GM18868 (cell line): ENCODE measurements around the gene DAP.
A peak's percentile ranks its signal among the peaks of the same experiment; 100 is the strongest.
"Not testable (repeated sequence)": the region's sequence is repeated elsewhere in the genome, so short reads cannot be mapped to it uniquely, and the experiment has no call there.

Experiments used
- ATAC-seq: cut with Tn5 transposase; IDR thresholded peaks from one replicate; pipeline ENCODE4 v1.9.1; 2021; ENCODE audit warnings: mild to moderate bottlenecking, moderate library complexity; ENCODE audit not compliant: unreplicated experiment

DAP gene

DNA sequence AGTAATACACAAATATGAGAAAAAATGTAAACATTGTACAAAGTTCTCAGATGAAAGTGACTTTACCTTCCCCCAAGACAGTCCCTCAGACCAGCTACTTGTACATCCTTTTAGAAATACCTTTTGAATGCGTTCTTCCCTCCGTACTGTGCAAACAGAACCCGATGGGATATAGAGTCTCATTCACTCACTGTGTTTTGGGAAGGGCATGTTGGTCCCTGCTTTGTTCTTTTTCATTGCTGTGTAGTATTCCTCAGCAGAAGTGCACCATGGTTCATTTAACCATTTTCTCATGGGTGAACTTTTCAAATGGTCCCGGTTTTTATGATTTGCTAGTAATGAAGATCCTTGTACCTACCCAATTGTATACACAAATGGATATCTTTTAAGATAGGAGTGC is 102.8 kb downstream of the DAP start:
- ATAC-seq: no peak

DNA sequence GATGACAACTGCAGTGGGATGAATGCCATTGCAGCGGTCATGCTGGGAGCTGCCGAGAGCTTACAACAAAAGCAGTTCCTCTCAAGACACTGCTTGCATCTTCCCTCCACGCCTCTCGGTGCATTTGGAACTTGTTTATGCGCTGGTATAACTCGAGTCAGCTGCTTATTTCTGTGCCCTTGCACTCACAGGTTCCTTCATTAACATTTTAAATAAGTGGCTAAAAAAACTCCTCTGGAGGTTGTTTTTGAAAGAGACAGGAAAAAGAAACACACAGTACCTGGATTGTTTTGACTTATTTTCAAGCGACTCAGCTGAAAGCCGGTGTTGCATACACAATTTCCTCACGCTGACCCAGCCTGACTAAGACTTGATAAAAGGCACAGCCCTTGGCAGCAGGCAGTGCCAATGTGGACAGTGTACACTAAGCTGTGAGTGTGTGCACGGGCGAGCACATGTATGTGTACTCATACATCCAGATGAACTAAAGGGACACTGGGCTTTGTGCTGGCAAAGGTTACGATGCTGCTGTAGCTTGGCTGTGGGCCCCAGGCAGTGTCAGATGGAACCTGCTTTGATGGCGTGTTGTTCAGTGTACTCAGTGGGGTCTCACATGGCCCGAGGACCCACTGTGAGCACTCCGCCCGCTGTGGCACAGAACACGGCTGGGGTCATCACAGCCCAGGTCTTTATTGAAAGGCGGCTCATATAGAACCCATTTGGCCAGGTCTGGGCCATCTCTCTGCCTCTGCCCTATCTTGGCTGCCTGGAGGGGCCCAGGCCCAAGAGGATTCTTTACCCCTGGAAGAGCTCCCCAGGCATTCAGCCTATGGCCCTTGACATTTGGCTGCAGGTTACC is 104.8 kb downstream of the DAP start:
- ATAC-seq: no peak

DNA sequence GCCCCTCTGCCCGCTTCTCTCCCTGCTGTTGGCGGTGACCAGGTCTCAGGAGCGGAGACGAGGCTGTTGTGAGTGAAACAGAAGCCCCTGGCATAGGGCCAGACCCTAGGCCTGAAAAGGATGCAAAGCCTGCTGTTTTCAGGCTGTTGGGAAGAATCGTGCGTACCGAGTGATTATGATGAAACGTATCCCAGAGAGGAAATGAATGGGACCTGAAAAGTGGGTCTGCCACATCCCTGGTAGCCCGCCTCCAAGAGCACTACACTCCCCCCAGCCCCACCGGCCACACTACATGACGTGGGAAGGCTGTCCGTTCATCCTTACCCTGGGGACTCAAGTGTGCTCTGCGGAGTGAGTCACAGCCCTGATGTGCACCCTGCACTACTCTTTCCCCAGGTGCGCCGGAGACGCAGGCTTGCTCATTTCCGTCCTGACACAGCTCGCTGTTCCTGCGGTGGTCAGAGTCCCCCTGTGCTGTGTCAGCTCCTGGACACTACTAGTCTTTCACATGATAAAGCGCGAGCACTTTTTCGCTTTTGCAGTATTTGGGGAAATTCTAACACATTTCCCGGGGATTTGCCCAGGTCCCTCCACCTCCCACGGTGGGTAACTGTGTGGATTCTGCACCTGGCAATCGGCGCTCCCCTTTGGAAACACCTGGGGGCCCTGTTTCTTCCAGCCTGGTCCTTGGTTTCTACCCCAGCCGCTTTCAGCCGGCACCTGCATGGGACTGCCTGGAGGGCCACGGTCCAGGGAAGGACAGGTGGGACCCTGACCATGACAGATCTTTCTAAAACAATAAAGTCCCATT is 105.7 kb downstream of the DAP start:
- ATAC-seq: no peak

DNA sequence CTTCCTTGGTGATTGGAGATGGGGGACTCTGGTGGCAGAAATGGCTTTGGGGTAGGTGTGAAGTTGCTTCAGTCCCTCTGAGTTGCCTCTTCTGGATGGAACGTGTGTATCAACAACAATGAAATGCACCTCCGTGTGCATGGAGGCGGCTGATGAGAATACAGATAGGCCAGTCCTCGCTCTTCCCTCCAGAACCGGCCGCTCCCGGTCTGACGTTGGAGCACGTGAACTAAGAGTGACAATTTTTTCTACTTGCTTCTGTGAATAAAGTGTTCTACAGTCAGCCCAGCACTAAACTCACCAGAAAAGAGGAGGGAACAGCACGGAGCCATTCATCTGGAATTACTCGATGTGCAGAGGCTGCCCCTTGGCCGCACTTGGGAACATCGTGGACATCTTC is 106.5 kb downstream of the DAP start:
- no peak for ATAC-seq

DNA sequence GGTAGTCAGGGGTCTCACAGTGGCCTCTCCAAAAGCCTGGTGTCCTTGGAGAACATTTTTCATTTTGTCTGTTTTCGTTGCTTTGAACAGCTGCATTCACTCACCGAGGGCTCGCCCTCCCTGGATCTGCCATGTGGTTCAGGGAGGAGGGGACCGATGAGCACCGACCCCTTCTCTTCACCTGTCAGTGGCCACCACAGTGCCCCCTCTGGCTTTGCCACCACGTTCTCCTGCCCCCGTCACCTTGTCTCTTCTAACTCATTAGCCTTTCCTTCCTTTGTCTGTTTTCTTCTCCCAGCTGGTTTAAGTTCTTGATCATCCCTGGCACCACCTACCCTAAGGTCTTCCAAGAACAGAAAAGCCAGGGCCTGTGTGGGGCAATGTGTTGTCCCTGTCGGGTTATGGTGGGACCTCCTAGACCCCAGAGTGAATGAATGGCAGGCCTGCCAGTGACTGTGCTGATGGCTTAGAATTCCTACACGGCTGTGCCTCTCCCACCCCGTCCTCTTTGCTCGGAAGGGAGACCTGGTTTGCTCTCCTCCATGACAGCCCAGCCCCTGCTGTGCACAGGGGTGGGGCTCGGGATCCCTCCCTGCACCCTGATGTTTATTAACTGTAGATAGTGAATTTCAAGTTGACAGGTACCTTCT is 107.2 kb downstream of the DAP start:
- ATAC-seq: no peak

DNA sequence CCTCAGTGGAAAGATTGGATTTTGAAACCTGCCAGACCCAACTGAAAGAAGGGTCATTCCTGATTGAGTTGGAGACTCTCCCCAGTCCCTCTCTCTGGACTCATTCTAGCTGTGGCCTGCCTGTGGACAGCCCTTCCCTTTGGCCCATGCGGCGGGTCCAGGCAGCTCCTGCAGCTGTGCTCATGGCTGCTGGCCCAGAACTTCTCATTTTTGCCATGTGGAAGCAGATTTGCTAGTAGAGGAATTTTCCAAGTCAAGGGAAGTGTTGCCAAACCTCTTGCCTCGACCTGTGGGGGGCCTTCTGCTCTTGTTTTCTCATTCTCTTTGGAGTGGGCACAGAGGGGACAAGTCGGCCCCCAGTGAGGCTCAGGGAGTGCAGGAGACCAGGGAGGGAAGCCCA is 108.0 kb downstream of the DAP start:
- ATAC-seq: no peak

DNA sequence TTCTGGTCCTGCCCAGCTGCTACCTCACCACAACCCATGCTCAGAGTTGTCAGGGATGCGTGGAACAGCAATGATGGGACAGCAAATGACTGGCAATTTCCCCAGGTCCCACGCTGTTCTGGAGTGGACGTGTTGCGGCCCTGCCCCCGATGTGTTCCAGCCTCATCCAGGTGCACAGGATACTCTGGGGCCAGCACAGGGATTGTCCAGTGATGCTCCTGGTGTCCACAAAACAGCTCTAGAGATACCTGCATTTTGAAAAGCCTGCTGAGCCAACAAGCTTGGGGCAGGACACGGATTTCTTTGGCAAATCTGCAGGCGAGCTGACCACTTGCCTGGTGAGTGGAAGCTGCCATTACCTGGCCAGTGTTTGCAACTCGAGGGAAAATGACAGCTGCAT is 108.4 kb downstream of the DAP start:
- ATAC-seq: no peak

DNA sequence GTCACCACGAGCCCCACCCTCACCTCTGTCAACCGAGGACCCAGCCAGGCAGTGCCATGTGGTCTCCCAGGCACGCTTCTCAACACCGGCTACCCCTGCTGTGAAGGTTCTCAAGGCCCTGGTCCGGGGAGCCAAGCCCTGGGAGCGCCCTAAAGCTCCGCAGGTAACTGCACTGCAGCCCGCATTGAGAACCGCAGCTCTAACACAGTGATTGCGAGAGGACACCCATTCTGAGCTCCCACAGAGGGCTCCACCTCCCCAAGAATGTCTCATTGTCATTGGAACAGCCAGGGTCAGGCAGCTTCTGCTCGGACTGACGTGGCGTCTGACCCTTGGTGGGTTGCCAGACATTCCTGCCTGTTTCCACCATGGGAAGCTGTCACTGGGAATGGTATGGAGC is 108.9 kb downstream of the DAP start:
- no peak for ATAC-seq

DNA sequence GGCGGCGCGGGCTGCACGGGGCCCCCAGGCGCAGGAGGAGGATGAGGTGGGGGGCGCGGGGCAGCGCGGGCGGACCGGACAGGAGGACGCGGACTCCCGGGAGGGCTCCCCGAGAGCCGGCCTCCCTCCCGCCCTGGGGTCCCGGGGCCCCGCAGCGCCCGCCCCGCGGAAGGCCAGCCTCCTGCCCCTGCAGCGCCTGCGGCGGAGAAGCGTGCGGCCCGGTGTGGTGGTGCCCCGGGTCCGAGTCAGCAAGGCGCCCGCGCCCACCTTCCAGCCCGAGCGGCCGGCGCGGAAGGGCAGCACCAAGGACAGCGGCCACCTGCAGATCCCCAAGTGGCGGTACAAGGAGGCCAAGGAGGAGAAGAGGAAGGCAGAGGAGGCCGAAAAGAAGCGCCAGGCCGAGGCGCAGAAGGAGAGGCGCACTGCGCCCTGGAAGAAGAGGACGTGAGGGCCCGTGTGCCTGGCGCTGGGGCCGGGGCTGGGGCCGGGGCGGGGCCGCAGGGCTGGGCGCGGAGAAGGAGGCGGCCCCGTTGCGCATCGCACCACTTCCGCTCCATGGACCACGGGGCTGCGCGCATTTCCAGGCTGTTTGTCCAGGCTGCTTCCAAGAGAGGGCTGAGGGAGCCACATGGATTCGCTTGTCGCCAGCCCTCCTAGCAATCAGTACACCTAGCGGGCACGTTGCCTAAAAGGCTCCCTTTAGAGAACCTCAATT is 111.2 kb downstream of the DAP start:
- ATAC-seq: no peak

DNA sequence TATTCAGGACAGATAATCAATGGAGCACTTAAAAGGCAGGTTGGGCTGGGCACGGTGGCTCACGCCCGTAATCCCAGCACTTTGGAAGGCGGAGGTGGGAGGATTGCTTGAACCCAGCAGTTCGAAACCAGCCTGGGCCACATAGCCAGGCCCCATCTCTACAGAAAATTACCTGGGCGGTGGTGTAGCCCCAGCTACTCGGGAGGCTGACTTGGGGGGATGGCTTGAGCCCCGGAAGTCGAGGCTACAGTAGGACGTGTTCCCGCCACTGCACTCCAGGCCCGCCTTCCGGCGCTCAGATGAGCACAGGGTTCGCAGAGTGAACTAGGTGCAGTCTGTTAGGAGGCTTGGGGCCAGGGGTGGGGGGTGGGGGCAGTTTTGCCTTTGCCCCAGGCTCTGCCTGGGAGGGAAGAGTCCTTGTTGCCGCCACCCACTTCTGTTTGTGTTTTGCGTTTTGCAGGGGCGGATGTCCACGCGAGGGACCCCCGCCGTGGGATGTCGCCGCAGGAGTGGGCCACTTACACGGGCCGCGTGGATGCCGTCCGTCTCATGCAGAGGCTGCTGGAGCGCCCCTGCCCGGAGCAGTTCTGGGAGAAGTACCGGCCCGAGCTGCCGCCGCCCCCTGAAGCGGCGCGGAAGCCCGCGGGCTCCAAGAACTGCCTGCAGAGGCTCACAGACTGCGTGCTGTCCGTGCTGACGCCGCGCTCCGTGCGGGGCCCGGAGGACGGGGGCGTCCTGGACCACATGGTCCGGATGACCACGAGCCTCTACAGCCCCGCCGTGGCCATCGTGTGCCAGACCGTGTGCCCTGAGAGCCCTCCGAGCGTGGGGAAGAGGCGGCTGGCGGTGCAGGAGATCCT is 112.0 kb downstream of the DAP start:
- no peak for ATAC-seq

DNA sequence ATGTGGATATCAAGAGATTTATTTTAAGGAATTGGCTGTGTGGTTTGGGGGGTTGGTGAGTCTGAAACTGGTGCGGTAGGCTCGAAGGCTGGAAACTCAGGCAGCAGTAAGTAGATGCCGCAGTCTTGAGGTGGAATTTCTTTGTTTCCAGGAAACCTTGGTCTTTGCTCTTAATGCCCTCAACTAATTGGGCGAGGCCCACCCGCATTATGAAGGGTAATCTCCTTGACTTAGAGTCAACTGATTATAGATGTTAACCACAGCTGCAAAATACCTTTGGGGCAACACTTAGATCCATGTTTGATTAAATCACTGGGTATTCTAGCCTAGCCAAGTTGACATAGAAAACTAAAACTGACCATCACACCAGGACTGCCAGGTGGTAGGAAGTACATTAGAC is 113.4 kb downstream of the DAP start:
- no peak for ATAC-seq

DNA sequence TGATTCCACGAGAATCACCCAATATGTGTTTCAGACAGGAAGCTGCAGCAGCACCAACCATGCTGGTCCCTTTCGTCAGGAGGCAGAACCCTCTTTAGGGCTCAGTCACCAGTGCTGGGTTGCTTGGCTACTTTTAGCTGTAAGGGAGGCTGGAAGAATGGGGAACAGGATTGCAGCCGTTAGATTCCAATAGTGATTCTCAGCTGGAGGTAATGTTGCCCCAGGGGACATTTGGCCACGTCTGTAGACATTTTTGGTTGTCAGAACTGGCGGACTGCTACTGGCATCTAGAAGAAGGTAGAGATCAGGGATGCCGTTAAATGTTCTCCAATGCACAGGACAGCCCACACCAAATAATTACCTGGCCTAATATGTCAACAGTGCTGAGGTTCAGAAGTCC is 115.4 kb downstream of the DAP start:
- ATAC-seq: peak; percentile 20

DNA sequence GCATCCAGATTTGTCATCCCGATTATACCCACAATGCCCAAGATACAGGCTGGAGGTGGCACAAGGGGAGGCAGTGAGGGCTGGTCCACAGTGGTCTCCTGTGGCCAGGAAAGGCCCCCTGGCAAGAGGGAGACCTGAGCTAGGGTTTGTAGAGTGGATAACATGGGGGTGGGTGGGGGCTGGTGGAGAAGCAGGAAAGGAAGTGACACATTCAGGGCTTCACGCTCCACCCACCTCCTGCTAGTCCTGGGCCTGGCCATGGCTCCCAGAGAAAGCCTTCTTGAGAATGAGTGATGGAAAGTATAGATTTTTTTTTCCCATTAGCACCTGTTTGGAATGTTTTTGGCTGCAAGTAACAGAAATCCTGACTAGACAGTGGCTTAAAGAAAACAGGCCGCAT is 115.9 kb downstream of the DAP start:
- peak; percentile 65 for ATAC-seq

DNA sequence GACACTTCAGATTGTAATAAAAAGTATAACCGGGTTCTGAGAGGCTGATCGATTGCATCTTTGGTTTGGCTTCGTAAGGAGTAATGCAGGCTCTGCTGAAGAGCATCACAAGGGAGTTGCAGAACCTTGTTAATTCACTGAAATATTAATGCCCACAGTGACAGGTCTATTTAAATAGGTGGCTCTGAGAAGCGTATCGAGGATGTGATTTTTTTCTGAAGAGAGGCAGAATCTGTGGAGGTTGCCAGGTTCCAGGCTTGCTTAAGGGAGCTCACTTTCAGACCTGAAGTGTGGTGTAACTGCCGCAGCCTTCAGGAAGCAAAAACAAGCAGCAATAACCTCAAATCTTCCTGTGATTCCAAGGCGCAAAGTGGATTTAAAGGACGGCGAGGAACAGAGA is 116.8 kb downstream of the DAP start:
- ATAC-seq: no peak

DNA sequence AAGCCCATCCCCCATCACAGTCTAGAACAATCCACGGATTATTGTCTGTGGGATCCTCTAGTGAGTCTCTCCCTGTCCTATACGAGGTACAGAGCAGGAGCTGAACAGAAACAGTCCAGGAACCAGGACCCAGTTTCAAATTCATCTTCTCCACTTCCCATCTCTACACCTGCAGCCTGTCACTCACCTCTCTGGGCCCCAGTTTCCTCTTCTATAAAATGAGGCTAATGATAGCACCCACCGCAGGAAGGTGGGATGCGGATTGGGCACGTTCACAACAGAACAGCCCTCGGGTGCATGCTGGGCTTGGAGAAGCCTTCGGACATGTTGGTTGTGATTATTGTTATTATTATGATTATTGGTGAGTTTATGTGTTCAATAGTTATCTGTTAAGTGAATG is 118.7 kb downstream of the DAP start:
- ATAC-seq: no peak

DNA sequence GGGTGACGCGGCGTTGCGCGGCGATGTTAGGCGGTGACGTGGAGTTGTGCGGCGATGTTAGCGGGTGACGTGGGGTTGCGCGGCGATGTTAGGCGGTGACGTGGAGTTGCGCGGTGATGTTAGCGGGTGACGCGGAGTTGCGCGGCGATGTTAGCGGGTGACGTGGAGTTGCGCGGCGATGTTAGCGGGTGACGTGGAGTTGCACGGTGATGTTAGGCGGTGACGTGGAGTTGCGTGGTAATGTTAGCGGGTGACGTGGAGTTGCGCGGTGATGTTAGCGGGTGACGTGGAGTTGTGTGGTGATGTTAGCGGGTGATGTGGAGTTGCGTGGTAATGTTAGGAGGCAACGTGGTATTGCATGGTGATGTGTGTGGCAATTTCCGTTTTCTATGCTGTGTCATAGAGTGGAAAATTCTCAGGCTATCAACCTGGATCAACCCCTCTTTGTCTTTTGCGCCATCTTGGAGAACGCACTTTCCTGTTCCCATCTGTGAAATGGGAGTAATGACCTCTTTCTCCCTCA is 121.1 kb downstream of the DAP start:
- ATAC-seq: no peak

DNA sequence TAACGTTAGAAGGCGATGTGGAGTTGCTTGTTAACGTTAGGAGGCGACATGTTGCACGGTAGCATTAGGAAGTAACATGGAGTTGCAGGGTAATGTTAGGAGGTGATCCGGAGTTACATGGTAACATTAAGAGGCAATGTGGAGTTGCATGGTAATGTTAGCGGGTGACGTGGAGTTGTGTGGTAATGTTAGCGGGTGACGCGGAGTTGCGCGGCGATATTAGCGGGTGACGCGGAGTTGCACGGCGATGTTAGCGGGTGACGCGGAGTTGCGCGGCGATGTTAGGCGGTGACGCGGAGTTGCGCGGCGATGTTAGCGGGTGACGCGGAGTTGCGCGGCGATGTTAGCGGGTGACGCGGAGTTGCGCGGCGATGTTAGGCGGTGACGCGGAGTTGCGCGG is 122.3 kb downstream of the DAP start:
- ATAC-seq: not testable (repeated sequence)

DNA sequence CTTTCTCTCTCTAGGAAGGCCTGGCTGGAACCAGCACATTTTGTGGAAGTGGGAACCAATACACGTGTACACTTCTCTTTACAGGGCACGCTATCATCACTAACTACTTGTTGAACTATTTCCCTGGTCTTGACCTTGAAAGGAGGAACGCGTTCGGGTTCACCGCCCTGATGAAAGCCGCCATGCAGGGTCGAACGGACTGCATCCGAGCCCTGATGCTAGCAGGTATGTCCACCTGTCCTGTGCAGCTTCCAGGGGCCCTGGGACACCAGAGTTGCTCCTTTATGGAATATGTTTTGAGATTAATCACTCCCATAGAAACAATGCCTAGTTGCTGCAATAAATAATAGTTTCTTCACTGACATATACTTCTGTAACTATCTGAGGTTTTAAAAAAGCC is 123.1 kb downstream of the DAP start:
- no peak for ATAC-seq

DNA sequence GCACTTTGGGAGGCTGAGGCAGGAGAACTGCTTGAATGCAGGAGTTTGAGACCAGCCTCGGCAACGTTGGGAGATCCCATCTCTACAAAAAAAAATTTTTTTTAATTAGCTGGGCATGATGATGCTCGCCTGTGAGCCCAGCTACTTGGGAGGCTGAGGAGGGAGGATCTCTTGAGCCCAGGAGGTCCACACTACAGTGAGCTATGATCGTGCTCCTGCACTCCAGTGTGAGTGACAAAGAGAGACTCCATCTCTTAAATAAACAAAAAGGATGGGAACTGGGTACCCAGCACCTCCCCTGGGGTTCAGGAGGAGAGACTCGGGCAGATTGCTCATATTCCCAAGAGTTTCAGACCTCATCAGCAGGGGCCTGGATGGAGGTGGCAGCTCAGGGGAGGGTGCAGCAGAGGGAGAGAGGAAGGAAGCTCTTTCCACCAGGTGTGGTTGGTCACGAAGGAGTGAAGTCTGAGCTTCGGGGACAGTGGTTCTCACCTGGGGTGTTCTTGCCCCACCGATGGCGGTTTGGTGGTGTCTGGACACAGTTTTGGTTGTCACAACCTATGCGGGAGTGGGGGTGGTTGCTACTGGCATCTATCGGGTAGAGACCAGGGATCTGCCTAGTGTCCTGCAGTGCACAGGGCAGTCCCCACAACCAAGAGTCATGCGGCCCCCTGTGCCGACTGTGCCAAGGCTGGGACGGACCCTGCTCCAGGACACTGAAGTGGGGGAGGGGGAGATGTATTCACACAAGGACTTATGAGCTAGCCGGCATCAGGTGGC is 124.5 kb downstream of the DAP start:
- ATAC-seq: no peak
